HG03097 (cell line): ENCODE measurements around the gene APOD.
"Not testable (repeated sequence)": the region's sequence is repeated elsewhere in the genome, so short reads cannot be mapped to it uniquely, and the experiment has no call there.

Source experiments
- ATAC-seq: cut with Tn5 transposase; IDR thresholded peaks from one replicate; pipeline ENCODE4 v1.9.1; 2021; ENCODE audit not compliant: unreplicated experiment, low FRiP score

Gene APOD

DNA sequence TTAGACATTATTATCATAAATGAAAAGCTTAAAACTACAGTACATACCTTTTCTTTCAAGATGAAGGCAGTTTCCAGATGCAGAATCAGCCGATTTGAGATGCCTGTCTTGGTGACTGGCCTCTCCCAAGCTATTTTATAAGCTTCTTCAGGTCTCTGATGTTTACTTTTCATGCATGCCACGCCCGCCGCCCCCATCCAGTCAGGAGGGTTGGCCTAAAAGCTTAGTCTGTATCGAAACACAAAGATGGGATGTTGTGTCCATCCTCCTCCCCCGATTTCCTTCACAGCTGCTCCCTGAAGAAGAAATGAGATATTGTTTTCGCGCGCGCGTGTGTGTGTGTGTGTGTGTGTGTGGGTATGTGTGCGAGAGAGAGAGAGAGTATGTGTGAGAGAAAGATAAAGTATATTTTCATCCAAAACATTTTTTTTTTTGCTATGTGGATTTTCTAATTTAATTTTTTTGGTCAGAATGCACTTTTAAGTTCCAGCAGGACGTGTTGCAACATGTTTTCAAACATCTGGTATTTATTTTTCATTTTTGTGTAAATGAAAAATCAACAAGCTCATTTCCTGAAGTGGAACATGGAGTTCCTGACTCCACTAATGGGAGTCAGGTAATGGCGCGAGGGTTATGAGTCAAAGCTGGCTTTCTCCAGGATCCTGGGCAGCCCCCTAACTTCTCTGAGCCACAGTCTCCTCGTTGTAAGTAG lies at the start of gene APOD:
Gene APOD (minus strand): TSS at position 110 of the 712 bp plus-strand sequence. CDS start 4,479 bp downstream, outside the sequence.
- ATAC-seq, result no peak

DNA sequence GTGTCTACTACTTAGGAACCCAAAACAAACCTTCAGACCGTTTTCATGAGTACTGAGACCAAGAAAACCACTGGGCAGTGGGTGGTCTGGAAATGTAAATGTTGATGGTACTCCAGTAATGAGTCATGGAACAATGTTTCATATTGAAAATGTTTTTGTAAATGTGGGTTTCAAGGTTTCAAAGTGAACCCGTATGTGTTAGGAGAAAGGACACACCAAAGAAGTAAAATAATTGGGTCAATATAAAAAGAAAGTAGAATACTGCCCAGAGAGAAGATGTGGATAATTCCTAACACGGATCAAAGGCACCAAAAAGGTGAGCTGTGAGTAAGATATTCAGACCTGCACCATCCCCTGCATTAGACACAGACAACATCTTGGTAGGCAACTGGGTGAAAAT lies 49.6 kb upstream of the APOD start:
- ATAC-seq, result not testable (repeated sequence)

DNA sequence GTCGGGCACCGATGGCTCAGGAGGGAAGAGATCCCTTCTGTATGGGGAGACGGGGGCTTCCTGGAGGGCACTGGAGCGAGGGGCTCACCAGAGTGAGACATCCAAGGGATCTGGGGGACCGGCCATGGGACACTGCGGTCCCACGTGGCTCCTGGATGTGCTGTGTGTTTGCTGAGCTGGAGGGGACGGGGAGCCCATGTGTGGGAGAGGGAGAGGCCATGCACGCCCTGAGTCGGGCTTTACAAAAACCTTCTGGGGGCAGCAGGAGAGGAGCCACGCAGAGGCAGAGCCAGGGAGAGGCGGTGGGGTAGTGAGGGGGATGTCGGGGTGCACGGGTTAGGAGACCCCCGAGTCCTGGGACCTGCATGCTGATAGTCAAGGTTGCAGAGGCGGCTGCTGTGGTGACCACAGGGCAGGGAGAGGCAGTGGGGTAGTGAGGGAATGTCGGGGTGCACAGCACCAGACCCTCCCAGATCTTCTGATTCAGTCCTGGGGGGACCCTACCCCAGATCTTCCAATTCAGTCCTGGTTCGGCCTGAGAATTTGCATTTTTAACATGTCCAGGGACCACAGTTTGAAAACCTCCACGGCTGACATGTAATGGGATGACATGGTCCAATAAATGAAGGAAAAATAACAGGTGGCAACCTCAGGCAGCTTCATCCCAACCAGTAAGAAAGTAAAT lies 48.9 kb upstream of the APOD start:
- not testable (repeated sequence) for ATAC-seq

DNA sequence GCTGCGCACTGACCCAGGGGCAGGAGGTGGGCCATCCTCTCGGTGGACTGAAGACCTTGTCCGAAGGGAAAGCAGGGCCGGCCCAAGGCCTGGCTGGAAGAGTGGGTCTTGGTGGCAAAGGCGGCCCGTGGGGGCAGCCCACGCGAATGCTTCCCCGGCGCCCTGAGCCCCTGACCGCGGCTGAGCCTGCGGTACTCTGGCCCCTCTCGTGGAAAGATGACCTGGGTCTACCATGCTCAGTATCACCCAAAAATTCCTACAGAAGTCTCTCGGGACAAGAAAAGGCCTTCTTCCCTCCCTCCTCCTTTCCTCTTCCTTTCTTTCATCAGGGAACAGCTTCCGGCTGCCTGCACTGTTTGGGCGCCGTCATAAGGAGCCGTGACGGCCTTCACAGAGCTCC lies 48.3 kb upstream of the APOD start:
- ATAC-seq, result not testable (repeated sequence)

DNA sequence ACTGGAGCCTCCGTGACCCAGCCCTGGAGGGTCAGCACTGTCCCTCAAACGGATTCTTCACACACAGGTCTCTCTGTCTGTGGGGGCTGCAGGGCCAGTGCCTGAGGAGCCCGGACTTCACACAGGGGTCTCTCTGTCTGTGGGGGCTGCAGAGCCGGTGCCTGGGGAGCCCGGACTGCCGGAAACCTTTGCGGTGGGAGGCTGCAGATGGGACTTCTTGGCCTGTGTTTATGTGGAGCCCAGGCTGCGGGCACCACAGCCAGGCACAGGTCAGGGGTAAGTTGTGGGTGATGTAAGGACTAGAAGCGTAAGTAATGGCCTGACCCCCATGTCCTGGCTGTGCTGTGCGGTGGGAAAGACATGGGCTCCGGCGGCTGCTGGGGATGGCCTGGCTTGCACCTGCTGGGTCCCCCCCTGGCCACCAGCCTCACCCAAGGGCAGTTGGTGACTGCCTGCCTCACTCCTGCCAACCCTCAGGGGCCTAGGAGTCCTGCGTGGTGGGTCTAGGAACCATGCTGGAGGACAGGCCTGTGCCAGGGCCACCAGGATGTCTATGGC lies 47.3 kb upstream of the APOD start:
- not testable (repeated sequence) for ATAC-seq

DNA sequence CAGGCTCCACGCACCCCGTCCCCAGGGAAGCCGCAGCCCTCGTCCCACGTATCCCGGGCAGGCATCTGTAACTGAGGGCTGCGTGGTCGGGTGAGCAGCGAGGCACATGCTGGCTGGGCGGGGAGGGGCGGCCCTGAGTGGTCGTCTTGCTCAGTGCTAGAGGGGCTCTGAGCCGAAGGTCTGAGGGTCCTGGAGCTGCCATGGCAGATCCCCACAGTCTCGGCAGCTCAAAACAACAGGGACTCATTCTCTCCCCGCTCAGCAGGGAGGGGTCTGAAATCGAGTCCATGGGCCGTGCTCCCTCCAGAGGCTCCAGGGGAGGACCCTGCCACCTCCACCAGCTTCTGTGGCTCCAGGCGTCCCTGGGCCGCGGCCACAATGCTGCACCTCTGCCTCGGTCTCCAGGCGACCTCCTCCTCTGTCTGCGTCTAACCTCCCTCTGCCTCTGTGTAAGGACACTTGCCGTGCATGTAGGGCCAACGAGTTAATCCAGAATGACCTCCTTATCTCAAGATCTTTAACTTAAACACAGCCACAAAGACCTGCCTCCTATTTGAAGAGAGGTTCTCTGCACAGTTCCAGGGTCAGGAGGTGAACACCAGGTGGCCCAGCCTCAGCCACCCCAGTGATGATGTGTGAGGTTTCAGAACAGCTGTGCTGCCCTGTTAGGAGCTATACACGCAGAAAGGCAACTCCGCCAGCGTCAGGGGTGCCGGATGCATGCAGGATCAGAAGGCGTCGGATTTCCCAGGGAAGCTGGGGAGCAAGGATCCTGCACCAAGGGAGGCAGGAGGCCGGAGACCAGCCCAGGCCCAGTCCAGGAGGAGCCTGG lies 46.6 kb upstream of the APOD start:
- ATAC-seq, result not testable (repeated sequence)

DNA sequence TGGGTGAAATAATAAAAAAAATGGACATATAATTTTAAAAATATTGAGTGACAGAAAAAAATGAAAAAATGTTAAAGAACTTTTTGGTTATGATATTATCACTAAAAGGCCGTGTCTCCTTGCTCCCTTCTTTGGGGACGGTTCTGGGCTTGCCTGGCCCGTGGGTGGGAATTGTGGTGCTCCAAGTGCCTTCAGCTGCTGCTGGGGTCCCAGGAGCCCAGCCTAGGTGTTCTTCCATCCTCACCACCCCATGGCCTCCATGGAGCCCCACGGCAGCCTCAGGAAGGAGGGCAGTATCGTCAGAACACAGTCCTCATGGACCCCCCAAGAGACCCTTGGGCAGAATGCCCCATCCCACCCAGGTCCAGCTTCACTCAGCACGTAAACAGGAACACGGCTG lies 45.9 kb upstream of the APOD start:
- not testable (repeated sequence) for ATAC-seq

DNA sequence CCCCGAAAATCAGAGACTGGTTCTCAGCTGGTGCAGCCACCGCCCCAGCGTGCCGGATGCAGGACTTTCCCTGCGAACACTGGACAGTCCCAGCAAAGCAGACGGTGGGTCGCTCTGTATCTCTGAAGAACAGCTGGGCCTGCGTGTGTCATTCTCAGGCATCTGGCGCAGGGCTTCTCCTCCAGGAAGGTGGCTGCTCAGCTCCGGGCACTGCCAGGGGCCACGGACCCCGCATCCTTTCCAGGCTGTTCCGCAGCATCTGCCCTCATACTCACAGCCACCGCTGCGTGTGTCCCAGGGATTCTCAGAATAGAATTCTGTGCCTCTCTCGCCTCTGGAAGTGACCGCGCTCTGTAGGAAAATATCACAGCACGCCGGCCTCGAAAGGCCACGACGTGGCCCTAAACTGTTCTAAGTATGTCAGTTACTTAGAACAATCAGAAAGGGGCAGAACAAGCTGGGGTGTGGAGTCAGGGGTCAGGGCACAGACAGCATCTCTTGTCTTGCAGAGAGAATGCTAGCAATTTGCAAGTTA lies 44.7 kb upstream of the APOD start:
- ATAC-seq, result not testable (repeated sequence)

DNA sequence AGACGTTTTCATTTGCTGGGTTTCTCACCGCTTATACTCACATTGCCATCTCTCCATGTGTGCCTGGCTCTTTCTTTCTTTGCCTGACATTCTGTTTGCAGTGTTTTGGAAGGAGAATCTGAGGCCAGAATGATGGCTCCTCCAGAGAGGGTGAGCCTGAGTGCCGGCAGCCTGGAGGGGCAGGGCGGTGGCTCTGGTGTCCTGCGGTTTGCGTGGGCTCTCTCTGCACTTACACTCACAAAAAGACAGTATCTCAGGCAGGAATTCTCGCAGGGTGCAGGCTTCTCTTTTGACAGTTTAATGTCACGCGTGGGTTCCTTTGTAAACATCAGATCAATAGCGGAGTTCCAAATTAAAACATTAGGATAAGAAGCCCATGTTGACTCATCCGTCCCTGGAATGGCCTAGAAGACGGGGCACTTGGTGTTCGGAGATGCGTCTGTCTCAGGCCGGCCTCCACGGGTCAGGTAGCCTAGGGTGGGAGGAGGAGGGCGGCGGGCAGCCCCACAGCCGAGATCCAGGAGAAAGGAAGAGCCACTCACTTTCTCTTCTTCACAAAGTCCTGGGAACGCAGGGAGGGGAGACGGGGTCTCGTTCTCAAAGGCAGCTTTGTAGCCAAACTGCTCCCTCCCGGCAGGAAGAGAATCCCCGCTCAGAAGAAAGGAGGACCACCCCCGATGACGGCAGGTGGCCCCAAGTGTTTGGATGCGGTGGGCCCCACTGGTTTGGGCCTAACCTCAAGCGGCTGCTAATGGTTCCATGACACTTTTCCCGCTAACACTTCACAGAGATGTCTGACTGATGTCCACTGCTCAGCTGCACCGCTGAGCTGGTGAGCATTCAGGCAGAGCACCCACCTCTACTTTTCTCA lies 44.0 kb upstream of the APOD start:
- ATAC-seq, result not testable (repeated sequence)

DNA sequence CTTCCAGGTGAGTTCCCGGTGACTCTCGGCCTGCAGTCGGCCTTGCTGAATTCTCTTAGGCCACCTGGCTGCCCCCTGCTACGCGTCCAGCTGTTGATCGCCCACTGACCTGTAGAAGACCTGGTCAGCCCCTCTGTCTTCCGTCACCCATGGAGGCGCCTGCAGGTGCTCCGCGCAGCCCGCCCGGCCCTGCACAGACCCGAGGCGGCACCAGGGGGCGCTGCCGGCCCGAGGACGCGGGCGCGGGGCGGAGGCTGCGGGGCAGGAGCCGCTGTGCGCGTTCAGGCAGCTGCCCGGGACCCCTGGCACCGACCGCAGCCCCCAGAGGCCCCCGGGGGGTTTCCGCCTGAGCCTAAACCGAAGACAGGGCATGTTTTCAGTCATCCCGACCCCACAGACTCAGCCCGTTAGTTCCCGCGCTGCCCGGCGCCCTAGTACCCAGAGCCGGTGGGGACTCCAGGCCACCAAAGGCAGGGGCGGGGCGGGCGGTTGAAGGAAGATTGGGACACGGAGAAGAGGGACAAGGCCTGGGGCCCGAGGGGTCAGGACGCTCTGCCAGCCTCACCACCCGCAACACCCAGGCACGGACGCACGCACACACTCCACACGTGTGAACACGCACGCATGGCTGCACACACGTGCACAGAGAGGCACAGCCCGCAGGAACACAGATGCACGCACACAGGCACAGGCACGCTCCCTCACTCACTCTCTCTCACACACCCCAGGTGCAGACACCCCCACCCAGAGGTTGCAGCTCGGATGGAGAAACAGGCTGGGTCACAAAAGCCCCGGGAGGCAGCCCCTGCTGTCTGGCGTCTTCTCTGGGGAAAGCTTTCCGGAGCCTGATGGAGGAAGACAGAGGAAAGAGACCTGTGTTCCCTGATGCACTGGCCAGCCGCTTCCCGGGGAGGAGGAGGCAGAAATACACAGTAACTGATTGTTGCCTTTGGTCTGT lies 41.1 kb upstream of the APOD start:
- ATAC-seq, result not testable (repeated sequence)

DNA sequence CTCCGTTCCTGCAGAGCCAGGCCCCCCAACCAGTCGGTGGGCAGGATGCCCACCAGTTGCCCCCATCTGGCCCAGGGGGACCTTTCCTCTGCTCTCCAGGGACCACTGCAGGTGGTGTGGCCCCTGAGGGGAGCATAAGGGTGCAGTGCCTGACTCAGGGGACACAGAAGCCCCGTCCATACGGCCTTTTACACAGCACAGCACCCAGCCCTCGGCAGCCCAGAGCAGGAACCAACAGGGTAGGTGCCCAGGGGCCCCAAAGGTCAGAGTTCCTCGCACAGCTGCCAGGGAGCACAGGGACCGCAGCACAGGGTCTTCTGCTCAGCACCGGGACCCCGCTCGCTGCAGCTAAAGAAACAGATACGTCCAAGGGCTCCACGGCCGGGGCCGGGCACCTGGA lies 40.4 kb upstream of the APOD start:
- ATAC-seq, result not testable (repeated sequence)

DNA sequence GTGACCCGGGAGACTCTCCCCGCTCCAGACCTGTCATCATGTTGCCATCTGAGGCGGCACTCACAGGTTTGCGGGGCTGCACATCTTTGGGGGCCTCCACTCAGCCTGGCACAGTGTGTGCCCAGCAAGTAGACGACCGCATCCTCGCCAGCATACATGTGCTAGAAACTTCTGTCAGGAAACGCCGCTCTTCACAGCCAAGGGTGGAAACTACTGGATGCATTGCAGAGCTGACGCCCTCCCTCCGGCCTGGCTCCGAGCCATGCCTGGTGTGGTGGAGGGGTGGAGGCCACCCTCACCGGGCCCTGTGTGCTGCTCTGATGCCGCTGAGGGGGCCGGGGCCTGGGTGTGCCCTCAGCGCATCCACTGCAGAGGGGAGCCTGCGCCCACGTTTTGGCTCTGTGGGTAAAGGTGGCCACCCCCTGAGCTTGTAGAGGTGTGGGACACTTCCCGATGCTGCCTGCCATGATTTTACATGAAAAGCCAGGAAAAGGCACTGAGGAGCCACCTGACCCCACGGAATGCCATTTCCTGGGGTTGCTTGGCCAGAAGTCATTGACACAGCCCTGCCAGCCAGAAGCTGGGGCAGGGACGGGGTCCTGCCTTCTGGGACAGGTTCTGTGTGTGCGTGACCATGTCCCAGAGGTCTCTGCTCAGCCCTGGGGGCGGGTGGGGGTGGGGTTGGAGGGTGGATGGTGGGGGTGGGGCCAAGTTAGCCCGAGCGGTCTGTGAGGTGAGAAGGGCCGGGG lies 39.7 kb upstream of the APOD start:
- not testable (repeated sequence) for ATAC-seq

DNA sequence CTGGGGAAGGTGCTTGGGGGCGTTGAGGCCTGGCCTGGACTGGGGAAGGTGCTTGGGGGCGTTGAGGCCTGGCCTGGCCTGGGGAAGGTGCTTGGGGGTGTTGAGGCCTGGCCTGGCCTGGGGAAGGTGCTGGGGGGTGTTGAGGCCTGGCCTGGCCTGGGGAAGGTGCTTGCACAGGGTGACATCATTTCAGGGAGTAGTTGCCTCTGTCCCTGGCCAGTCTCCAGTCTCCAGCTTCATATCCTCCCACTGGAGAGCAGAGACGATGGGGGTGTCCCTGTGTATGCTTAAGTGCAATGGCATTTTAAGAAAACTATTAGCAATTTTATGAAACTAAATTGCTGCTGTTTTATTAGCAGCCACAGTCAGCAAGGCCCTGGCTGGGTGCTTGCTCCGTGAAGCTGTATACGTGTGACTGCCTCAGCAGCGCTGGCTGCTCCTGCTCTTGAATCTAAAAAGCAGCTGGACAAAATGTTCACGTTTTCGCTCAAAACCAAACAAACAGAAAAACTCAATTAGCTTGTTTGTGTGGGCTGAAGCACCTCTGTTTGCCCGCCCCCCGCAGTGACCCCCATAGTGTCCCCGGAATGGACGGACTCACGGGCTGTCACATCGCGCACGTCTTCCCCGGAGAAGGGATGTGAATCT lies 38.9 kb upstream of the APOD start:
- ATAC-seq, result not testable (repeated sequence)

DNA sequence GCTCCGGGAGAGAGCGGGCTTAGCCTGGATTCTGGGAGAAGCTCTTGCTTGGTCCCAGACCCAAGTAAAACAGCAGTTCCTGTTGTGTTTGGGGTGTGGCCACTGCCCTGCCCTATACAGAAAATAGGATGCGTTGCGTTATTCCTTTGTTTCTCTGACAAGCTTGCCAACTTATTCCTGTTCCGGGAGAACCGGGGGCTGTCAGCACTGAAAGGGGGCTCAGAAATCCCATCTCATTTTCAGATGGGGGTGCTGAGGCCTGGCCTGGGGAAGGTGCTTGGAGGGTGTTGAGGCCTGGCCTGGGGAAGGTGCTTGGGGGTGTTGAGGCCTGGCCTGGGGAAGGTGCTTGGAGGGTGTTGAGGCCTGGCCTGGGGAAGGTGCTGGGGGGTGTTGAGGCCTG lies 38.3 kb upstream of the APOD start:
- not testable (repeated sequence) for ATAC-seq

DNA sequence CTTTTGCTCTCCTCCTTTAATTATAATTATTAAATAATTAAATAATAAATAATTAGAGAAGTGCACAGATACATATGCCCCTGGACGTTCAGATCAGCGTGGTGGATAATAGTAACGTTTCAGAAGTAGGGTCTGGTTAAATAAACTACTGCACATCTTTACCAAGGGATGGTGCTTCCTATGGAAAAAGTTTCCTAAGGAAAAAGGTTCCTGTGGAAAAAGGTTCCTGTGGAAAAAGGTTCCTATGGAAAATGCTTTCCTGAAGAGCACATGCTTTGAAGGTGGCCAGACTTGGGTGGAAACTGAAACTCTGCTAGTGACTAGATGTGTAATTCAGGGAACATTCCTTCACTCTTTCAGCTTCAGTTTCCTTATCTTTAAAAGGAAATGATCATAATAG lies 37.4 kb upstream of the APOD start:
- not testable (repeated sequence) for ATAC-seq

DNA sequence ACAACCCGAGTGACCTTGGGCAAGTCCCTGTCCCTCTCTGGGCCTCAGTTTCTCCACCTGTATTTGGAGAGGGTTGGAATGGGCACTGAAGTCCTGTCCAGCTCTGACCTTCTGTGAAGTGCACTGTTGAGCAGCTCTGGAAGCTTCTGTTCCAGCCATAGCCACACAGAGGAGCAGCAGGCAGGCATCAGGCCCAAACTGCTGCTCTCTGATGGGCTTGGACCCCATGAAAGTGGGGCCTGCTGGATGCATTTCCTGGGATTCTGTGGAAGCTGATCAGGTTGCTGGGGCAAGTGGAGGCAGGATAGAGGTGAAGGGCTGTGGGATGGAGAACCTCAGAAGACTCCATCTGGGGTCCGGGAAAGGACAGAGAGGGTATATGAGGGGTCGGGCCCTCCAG lies 36.7 kb upstream of the APOD start:
- not testable (repeated sequence) for ATAC-seq
